T-cell (primary cell): Measurements from ENCODE around the gene JAGN1. TPM values are rescaled to one million over a fixed set of nuclear protein-coding genes. Genes with fewer than 3 reads are reported as not detected.
"Not testable (repeated sequence)": the region's sequence is repeated elsewhere in the genome, so short reads cannot be mapped to it uniquely, and the experiment has no call there.

Experiments
- ATAC-seq, 4 experiments: fragments of 200-7000 bp in 3 of 4; fragments of 150-1000 bp in 1 of 4; cut with Tn5 transposase; replicated peaks in 1 of 4; 1 replicate in 3 of 4; 2 replicates in 1 of 4; pipeline ENCODE4 v1.10.0; 2021; ENCODE audit warnings: moderate library complexity in 3 of 4, mild to moderate bottlenecking in 2 of 4, moderate number of reproducible peaks in 1 of 4
- CTCF ChIA-PET, 2 donors: fragments of 300-600 bp; sonication (Branson Sonifier 250); formaldehyde crosslinking; loops; one replicate each; lab custom pipeline; 2022; ENCODE audit warnings: antibody characterized with exemption in 2 of 2; lab: Charles Lee
- POLR2A ChIA-PET, 2 donors: fragments of 300-600 bp; sonication (Branson Sonifier 250); formaldehyde crosslinking; loops; one replicate each; lab custom pipeline; 2022; ENCODE audit warnings: antibody characterized with exemption in 2 of 2; lab: Charles Lee
- DNase-seq, 35 experiments: peaks; one replicate each; pipeline versions ENCODE4 v3.0.0 to v3.0.0-alpha.2; 2013 to 2023
- H3K27ac ChIP-seq: one replicate; pipeline ENCODE4 v1.5.1; 2013; ENCODE audit warnings: low read length
- H3K27me3 ChIP-seq, 2 experiments: replicated peaks in 1 of 2; 1 replicate in 1 of 2; 2 replicates in 1 of 2; pipeline versions ENCODE4 v1.6.1 to v1.7.0; 2013; ENCODE audit warnings: low read length in 1 of 2, mixed read lengths in 1 of 2; ENCODE audit not compliant: control insufficient read depth in 2 of 2, insufficient read depth in 2 of 2; ENCODE audit errors: extremely low read depth in 1 of 2
- H3K36me3 ChIP-seq, 2 donors: 1 replicate in 1 of 2; 2 replicates in 1 of 2; pipeline versions ENCODE4 v1.6.1 to v1.7.0; 2013; ENCODE audit warnings: low read length in 1 of 2; ENCODE audit not compliant: control insufficient read depth in 2 of 2, insufficient read depth in 1 of 2; ENCODE audit errors: extremely low read depth in 1 of 2
- H3K4me1 ChIP-seq, 2 experiments: 1 replicate in 1 of 2; 2 replicates in 1 of 2; pipeline versions ENCODE4 v1.6.1 to v1.7.0; 2013; ENCODE audit warnings: low read length in 2 of 2, mixed read lengths in 1 of 2; ENCODE audit not compliant: insufficient read depth in 2 of 2, control insufficient read depth in 1 of 2; ENCODE audit errors: extremely low read depth in 1 of 2
- H3K4me3 ChIP-seq, 2 donors: 1 replicate in 1 of 2; 2 replicates in 1 of 2; pipeline versions ENCODE4 v1.5.1 to v1.7.0; 2013; ENCODE audit warnings: mild to moderate bottlenecking in 2 of 2, low read length in 1 of 2, moderate library complexity in 1 of 2; ENCODE audit not compliant: control insufficient read depth in 1 of 2; ENCODE audit errors: extremely low read depth in 1 of 2
- H3K9me3 ChIP-seq: 2 replicates; pipeline ENCODE4 v1.7.0; 2013
- H3K27ac Mint-ChIP-seq, 2 donors: one replicate each; pipeline ENCODE4 v1.8.0; 2020 to 2021; ENCODE audit warnings: mild to moderate bottlenecking in 2 of 2, mixed read lengths in 2 of 2
- H3K27me3 Mint-ChIP-seq, 2 donors: one replicate each; pipeline ENCODE4 v1.8.0; 2021 to 2022; ENCODE audit warnings: mixed read lengths in 2 of 2
- H3K36me3 Mint-ChIP-seq: one replicate; pipeline ENCODE4 v1.8.0; 2021; ENCODE audit warnings: mixed read lengths
- H3K4me1 Mint-ChIP-seq, 3 donors: one replicate each; pipeline ENCODE4 v1.8.0; 2020 to 2022; ENCODE audit warnings: mixed read lengths in 3 of 3, mild to moderate bottlenecking in 1 of 3
- H3K4me3 Mint-ChIP-seq, 3 donors: one replicate each; pipeline ENCODE4 v1.8.0; 2020 to 2022; ENCODE audit warnings: mild to moderate bottlenecking in 3 of 3, mixed read lengths in 3 of 3, moderate library complexity in 3 of 3
- H3K9me3 Mint-ChIP-seq, 3 donors: one replicate each; pipeline ENCODE4 v1.8.0; 2020 to 2022; ENCODE audit warnings: mixed read lengths in 3 of 3
- WGBS: methylation state at CpG from one replicate; pipeline ENCODE4 v1.1.5; 2013; ENCODE audit warnings: missing lambda C conversion rate; ENCODE audit not compliant: insufficient coverage; 5-methylcytosine and 5-hydroxymethylcytosine counted together
- total RNA-seq, 35 experiments: library from RNA in 6 of 35; stranded (reverse) in 6 of 35; fragments of 120-200 nt in 1 of 35; gene quantifications; one replicate each; pipeline versions ENCODE4 v1.2.1 to v1.2.4 and lab custom pipeline; 2013 to 2026

The JAGN1 gene
- total RNA-seq, 5 donors from 2014 or later (not counting 1 experiment from before 2014, with no cell fraction given), result 16.9 to 28.6 (median 23.7) TPM

GRCh38 chr3:9847870-9848269 lies 42.5 kb upstream of the JAGN1 start:
- ATAC-seq, H3K4me3 Mint-ChIP-seq, H3K36me3 Mint-ChIP-seq, H3K27ac ChIP-seq, H3K9me3 Mint-ChIP-seq, CTCF ChIA-PET, DNase-seq, H3K27ac Mint-ChIP-seq, H3K4me3 ChIP-seq, H3K27me3 Mint-ChIP-seq, H3K27me3 ChIP-seq, POLR2A ChIA-PET, H3K9me3 ChIP-seq, H3K36me3 ChIP-seq: not testable (repeated sequence)
- peaks cover 7 to 15% of the 10 kb centered on the region in 2 experiments for H3K4me1 ChIP-seq
- H3K4me1 Mint-ChIP-seq, result peaks cover 12 to 20% (median 18%) of the 10 kb centered on the region in 3 donors
- 100% methylated on average over 2 of the region's 9 CpGs for WGBS

DNA sequence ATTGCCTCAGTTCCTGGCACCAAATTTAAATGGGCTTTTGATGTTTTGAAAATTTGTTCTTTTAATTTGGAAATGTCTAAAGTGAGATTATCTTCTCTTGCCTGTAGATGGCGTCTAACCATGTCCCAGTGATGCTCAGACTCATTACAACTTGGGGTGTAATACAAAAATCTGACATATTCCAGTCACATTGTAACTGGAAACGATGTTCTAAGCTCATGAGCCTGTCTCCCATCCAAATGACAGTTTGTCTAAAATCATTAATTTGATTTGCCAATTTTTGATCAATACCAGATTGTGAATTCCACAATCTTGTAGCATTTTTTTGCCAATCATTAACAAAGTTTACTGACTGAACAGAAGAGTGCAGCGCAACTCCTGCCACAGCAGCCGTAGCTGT lies 41.5 kb upstream of the JAGN1 start:
- ATAC-seq, H3K4me3 Mint-ChIP-seq, H3K27me3 ChIP-seq, H3K27ac ChIP-seq, H3K9me3 Mint-ChIP-seq, POLR2A ChIA-PET, H3K4me3 ChIP-seq, H3K36me3 ChIP-seq, H3K36me3 Mint-ChIP-seq, H3K27me3 Mint-ChIP-seq, H3K27ac Mint-ChIP-seq, H3K9me3 ChIP-seq: not testable (repeated sequence)
- CTCF ChIA-PET, result interaction anchor here in 1 of 2 donors (0.6 kb wide), 1 partner anchor 1956 kb away, joined by 5 read pairs; no protein-coding TSS in a partner anchor
- peaks cover 4 to 11% of the 10 kb centered on the region in 2 experiments for H3K4me1 ChIP-seq
- WGBS, result no CpG with 5 or more reads among the region's 4 CpGs
- H3K4me1 Mint-ChIP-seq, result peaks cover 8 to 19% (median 14%) of the 10 kb centered on the region in 3 donors
- DNase-seq, result peak in 2 of 35 experiments; percentile 7 to 60

DNA sequence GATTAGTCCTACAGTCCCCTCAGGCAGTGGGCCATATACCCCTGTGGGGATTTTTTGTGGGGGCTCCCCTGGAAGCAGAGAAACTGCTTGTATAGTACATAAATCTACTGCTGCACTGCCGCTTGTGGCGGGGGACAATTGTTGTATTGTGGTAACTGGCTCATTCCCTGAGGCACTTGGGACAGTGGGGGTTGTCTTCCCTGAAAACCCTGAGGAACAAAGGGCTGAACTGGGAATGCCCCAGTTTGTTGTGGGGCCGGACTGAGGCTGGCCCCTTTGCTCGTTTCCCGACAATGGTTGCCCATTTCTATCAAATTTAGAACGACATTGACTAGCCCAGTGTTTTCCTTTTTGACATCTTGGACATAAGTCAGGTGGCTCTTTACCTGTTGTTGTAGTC lies 39.0 kb upstream of the JAGN1 start:
- H3K36me3 ChIP-seq, H3K27me3 ChIP-seq, H3K27me3 Mint-ChIP-seq, H3K4me1 ChIP-seq, ATAC-seq, H3K4me3 ChIP-seq, H3K9me3 Mint-ChIP-seq, H3K36me3 Mint-ChIP-seq, H3K27ac ChIP-seq, H3K27ac Mint-ChIP-seq, DNase-seq, H3K9me3 ChIP-seq, CTCF ChIA-PET, H3K4me3 Mint-ChIP-seq: not testable (repeated sequence)
- peaks cover 0 to 13% (median 6%) of the 10 kb centered on the region in 3 donors for H3K4me1 Mint-ChIP-seq
- POLR2A ChIA-PET, result interaction anchor here in 1 of 2 donors (0.6 kb wide), 1 partner anchor 37 kb away, joined by 3 read pairs; no protein-coding TSS in a partner anchor
- WGBS, result 83% methylated on average over 5 of the region's 6 CpGs

- H3K27ac Mint-ChIP-seq, H3K27ac ChIP-seq, H3K36me3 Mint-ChIP-seq, H3K27me3 Mint-ChIP-seq, H3K36me3 ChIP-seq, CTCF ChIA-PET, DNase-seq, ATAC-seq, H3K9me3 ChIP-seq, H3K4me3 ChIP-seq, H3K9me3 Mint-ChIP-seq, H3K4me1 ChIP-seq, H3K4me3 Mint-ChIP-seq, H3K27me3 ChIP-seq: not testable (repeated sequence)
- peaks cover 0 to 13% (median 6%) of the 10 kb centered on the region in 3 donors for H3K4me1 Mint-ChIP-seq
- WGBS, result 65% methylated on average over 2 of the region's 6 CpGs
- POLR2A ChIA-PET, result interaction anchor here in 1 of 2 donors (0.6 kb wide), 1 partner anchor 37 kb away, joined by 3 read pairs; no protein-coding TSS in a partner anchor
Observed at GRCh38 chr3:9851926-9852325, 38.5 kb upstream of the JAGN1 start.

GRCh38 chr3:9852528-9852927 lies 37.9 kb upstream of the JAGN1 start:
- Histone ChIP-seq H3K36me3 (no peaks in the 10 kb centered on the region), H3K4me1 (no peaks in the 10 kb centered on the region), H3K27me3 (no peaks in the 10 kb centered on the region), H3K4me3 (no peak overlapping the region), H3K9me3 (no peaks in the 10 kb centered on the region), H3K27ac (no peak overlapping the region)
- DNase-seq (no peak), ATAC-seq (no peak)
- Mint-ChIP-seq H3K4me1 (peaks cover 0 to 13% (median 6%) of the 10 kb centered on the region in 3 donors), H3K4me3 (no peak overlapping the region), H3K27me3 (peaks cover 3 to 5% of the 10 kb centered on the region in 2 donors), H3K9me3 (no peaks in the 10 kb centered on the region), H3K36me3 (no peaks in the 10 kb centered on the region), H3K27ac (no peak overlapping the region)
- ChIA-PET CTCF (no interaction called here), POLR2A (no interaction called here)
- 95% methylated on average over 5 of the region's 6 CpGs for WGBS

GRCh38 chr3:9854291-9854940 lies 36.0 kb upstream of the JAGN1 start:
- H3K9me3 Mint-ChIP-seq, ATAC-seq, H3K36me3 ChIP-seq, H3K4me1 Mint-ChIP-seq, H3K9me3 ChIP-seq, CTCF ChIA-PET, H3K27ac ChIP-seq, H3K27ac Mint-ChIP-seq, H3K36me3 Mint-ChIP-seq, H3K27me3 ChIP-seq, H3K27me3 Mint-ChIP-seq, DNase-seq, H3K4me3 Mint-ChIP-seq, H3K4me1 ChIP-seq, H3K4me3 ChIP-seq: not testable (repeated sequence)
- 100% methylated on average over 4 of the region's 11 CpGs for WGBS
- POLR2A ChIA-PET, result interaction anchor here (0.5 to 0.6 kb wide), 2 partner anchors 17 to 47 kb away, joined by 6 to 8 read pairs; no protein-coding TSS in a partner anchor
